PC-9 (cell line): Measurements from ENCODE around the gene BUD31. TPM values are rescaled to one million over a fixed set of nuclear protein-coding genes. Genes with fewer than 3 reads are reported as not detected.

Source experiments
- Bru-seq: library from RNA; stranded (reverse); fragments of 400-500 nt; gene quantifications from one replicate; lab custom pipeline; 2021; lab: Mats Ljungman, UMichigan
- BruChase-seq, 2 experiments: library from RNA; stranded (reverse); fragments of 400-500 nt; gene quantifications; one replicate each; lab custom pipeline; 2021; lab: Mats Ljungman, UMichigan
- BruUV-seq: library from RNA; stranded (reverse); fragments of 400-500 nt; replicated peaks from 2 replicates; lab custom pipeline; 2021; lab: Mats Ljungman, UMichigan
- CTCF ChIA-PET: fragments of 300-600 bp; sonication (Branson Sonifier 250); formaldehyde crosslinking; loops from one replicate; lab custom pipeline; 2022; ENCODE audit warnings: antibody characterized with exemption; lab: Charles Lee
- POLR2A ChIA-PET: fragments of 300-600 bp; sonication (Branson Sonifier 250); formaldehyde crosslinking; loops from one replicate; lab custom pipeline; 2022; ENCODE audit warnings: antibody characterized with exemption; ENCODE audit not compliant: unreplicated experiment; lab: Charles Lee
- DNase-seq, 2 experiments: peaks; one replicate each; pipeline versions ENCODE4 v3.0.0 to v3.0.0-alpha.2; 2015 to 2022; ENCODE audit warnings: mixed read lengths in 1 of 2
- H2AFZ ChIP-seq: fragments of 200-600 bp; sonication (generic); 2 replicates; pipeline ENCODE4 v1.8.1; 2017; ENCODE audit warnings: antibody characterized with exemption
- H3F3A ChIP-seq: fragments of 200-600 bp; sonication (generic); 2 replicates; pipeline ENCODE4 v1.8.1; 2017; ENCODE audit warnings: antibody characterized with exemption, mild to moderate bottlenecking, low read depth; ENCODE audit not compliant: insufficient read depth
- H3K27ac ChIP-seq: fragments of 200-600 bp; sonication (generic); 2 replicates; pipeline ENCODE4 v1.6.1; 2016; ENCODE audit warnings: mixed run types
- H3K27me3 ChIP-seq: fragments of 200-600 bp; sonication (generic); 2 replicates; pipeline ENCODE4 v1.6.1; 2016; ENCODE audit warnings: low read depth, mixed run types; ENCODE audit not compliant: insufficient read depth
- H3K36me3 ChIP-seq: fragments of 200-600 bp; sonication (generic); 2 replicates; pipeline ENCODE4 v1.6.1; 2016; ENCODE audit warnings: low read depth, mixed run types
- H3K4me1 ChIP-seq: fragments of 200-600 bp; sonication (generic); replicated peaks from 2 replicates; pipeline ENCODE4 v1.6.1; 2016; ENCODE audit warnings: mixed run types; ENCODE audit not compliant: insufficient read depth
- H3K4me2 ChIP-seq: fragments of 200-600 bp; sonication (generic); 2 replicates; pipeline ENCODE4 v1.6.1; 2017; ENCODE audit warnings: mixed run types
- H3K4me3 ChIP-seq: fragments of 200-600 bp; sonication (generic); 2 replicates; pipeline ENCODE4 v1.6.1; 2016; ENCODE audit warnings: mixed run types
- H3K79me2 ChIP-seq: fragments of 200-600 bp; sonication (generic); 2 replicates; pipeline ENCODE4 v1.6.1; 2017; ENCODE audit warnings: low read depth, mixed run types
- H3K9me2 ChIP-seq: fragments of 200-600 bp; sonication (generic); 2 replicates; pipeline ENCODE4 v1.8.1; 2017; ENCODE audit warnings: mild to moderate bottlenecking; ENCODE audit not compliant: insufficient read depth
- H3K9me3 ChIP-seq: fragments of 200-600 bp; sonication (generic); 2 replicates; pipeline ENCODE4 v1.8.1; 2016; ENCODE audit warnings: low read depth; ENCODE audit not compliant: insufficient read depth
- H4K20me1 ChIP-seq: fragments of 200-600 bp; sonication (generic); 2 replicates; pipeline ENCODE4 v1.8.1; 2017; ENCODE audit not compliant: insufficient read depth
- EZH2 ChIP-seq: fragments of 200-600 bp; sonication (generic); IDR thresholded peaks from 2 replicates; pipeline ENCODE4 v1.8.0; 2017; ENCODE audit warnings: antibody characterized with exemption, low read depth
- intact Hi-C: fragments of 100-400 bp; cut with micrococcal nuclease; formaldehyde crosslinking; loops from one replicate; pipeline ENCODE4 v1.10.0; 2022; ENCODE audit not compliant: unreplicated experiment
- long read RNA-seq: library from polyadenylated mRNA; stranded (forward); transcript quantifications from one replicate; pipeline ENCODE4 v2.0.0, GENCODE V29; 2022
- total RNA-seq: library from RNA; stranded (reverse); gene quantifications from 2 replicates; pipeline ENCODE4 v1.2.3, GENCODE V29; 2021
- TF ChIP-seq, protein P1 (sequence below): fragments of 200-600 bp; sonication (generic); conservative IDR thresholded peaks from 2 replicates; pipeline ENCODE4 v1.6.1; 2017; ENCODE audit warnings: mixed run types, antibody characterized with exemption, mild to moderate bottlenecking, moderate library complexity

BUD31 gene
- 167 and 178 TPM in 2 replicates for total RNA-seq
- Bru-seq, nascent RNA = percentile 95 among the genes with signal in this experiment
- BruChase-seq, experiment 1, labeled RNA remaining after a 2-hour chase = percentile 87 among the genes with signal in this experiment
- BruChase-seq, experiment 2, labeled RNA remaining after a 6-hour chase = percentile 95 among the genes with signal in this experiment
- long read RNA-seq, transcript BUD31-202 (6 exons, 1,139 nt) = major isoform, 265 of 374 reads
- long read RNA-seq, transcript BUD31-201 (6 exons, 1,035 nt) = minor isoform, 81 of 374 reads
- long read RNA-seq, partial matches to known transcripts = 7 of 374 reads
- long read RNA-seq, other reads (novel, unspliced or antisense) = 21 of 374 reads

DNA sequence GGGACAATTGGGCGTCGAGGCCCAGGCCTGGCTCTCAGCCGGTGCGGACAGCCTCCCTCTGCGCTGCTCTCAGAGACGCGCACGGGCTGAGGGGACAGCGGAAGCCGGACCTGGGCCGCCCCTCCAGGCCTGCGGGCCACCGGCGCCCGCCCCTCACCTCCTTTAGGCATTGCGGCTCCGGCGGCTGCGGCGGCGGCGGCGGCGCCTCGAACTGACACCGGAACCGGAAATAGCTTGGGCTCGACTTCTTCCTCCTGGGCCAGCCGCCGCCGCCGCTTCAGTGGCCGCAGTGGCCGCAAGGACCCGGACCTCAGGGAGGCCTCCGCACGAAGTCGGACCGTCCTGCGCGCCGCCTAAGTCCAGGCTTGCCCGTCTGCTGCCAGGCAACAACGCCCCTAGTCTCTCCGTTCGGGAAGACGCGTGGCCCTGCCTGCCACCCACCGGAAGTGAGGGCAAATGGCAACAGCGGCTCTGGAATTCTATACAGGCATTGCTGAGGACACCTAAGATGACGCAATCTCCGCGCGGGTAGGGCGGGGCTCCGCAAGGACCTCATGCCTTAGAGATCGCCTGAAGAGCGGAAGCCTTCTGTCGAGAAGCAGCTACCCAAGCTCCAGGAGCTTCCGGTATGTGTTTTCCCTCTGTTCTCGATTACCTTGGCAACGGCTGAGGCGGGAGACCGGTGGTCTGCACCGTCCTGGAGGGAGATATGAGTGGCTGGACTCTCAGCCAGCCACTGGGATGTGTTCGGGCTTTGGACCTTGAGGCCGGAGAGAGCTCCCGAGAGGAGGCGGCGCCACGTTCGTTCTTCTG is at the start of gene BUD31, which contains the start of gene PDAP1:
BUD31 (plus strand) TSS at position 591 of the 813 bp plus-strand sequence. CDS start 2,124 bp downstream, outside the sequence.
PDAP1 (minus strand) TSS at position 219 of the 813 bp plus-strand sequence; CDS start at position 170, 49 bp downstream.
- TF ChIP-seq, protein P1, sequence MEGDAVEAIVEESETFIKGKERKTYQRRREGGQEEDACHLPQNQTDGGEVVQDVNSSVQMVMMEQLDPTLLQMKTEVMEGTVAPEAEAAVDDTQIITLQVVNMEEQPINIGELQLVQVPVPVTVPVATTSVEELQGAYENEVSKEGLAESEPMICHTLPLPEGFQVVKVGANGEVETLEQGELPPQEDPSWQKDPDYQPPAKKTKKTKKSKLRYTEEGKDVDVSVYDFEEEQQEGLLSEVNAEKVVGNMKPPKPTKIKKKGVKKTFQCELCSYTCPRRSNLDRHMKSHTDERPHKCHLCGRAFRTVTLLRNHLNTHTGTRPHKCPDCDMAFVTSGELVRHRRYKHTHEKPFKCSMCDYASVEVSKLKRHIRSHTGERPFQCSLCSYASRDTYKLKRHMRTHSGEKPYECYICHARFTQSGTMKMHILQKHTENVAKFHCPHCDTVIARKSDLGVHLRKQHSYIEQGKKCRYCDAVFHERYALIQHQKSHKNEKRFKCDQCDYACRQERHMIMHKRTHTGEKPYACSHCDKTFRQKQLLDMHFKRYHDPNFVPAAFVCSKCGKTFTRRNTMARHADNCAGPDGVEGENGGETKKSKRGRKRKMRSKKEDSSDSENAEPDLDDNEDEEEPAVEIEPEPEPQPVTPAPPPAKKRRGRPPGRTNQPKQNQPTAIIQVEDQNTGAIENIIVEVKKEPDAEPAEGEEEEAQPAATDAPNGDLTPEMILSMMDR = no peak
- no peak for TF ChIP-seq EZH2
- Histone ChIP-seq H3F3A (peaks cover 28% of the 10 kb centered on the region), H3K4me1 (peaks cover 25% of the 10 kb centered on the region), H3K36me3 (peaks cover 32% of the 10 kb centered on the region), H3K27me3 (no peaks in the 10 kb centered on the region), H3K79me2 (peaks cover 84% of the 10 kb centered on the region), H3K27ac (peak within 1 kb of the TSS; percentile 97), H3K9me3 (no peaks in the 10 kb centered on the region), H3K4me2 (peak within 1 kb of the TSS; percentile 98), H3K9me2 (no peaks in the 10 kb centered on the region), H4K20me1 (peaks cover 51% of the 10 kb centered on the region), H3K4me3 (peak within 1 kb of the TSS; percentile 99), H2AFZ (peak within 1 kb of the TSS; percentile 89)
- no TSS peak for BruUV-seq
- POLR2A ChIA-PET = interaction anchor here (0.5 to 0.9 kb wide), 12 partner anchors 14 to 1009 kb away, joined by 3 to 24 read pairs (median 6); partner anchors contain the start of gene ZSCAN25
- DNase-seq = peak; percentile 85 to 95
- CTCF ChIA-PET = interaction anchor here (0.6 kb wide), 1 partner anchor 1061 kb away, joined by 4 read pairs; no protein-coding TSS in a partner anchor
- intact Hi-C loops = loop anchor here (1.0 to 2.0 kb wide), 4 partner anchors 30 to 64 kb away; partner anchors contain the start of genes ARPC1B, CPSF4, PTCD1 and ZNF789

DNA sequence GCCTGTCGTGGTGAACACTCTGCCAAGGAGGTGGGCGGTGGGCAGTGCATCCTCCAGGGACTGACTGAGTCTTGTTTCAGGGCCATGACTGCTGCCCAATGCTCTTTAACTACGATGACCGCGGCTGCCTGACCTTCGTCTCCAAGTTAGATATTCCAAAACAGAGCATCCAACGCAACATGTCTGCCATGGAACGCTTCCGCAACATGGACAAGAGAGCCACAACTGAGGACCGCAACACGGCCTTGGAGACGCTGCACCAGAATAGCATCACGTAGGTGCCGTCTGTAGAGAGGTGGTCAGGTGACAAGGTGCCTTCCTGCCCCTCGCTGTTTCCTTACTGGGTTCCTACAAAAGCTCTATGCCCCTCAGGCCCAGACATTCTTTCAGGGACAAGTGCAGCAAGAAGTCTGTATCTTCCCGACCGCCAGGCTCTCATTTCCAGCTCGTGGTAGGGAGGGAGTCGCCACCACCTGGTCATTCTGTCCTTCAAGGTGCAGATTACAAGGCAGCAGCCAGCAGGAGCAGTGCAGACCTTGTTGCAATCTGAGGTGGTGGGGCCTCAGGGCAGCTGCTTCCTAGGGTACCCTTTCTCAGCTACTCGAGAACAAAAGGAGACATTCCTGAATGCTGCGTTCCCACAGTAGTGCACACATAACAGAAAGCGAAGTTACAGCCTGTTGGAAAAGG is 49.2 kb upstream of the BUD31 start:
- Histone ChIP-seq H3K27me3 (no peaks in the 10 kb centered on the region), H3K27ac (no peak overlapping the region), H3K36me3 (0 out of 2 replicates have a peak, but pooled peaks cover 5% of the 10 kb centered on the region), H3K9me2 (no peaks in the 10 kb centered on the region), H3K9me3 (no peaks in the 10 kb centered on the region), H3K4me1 (no peaks in the 10 kb centered on the region), H3K4me2 (no peak overlapping the region), H4K20me1 (peaks cover 8% of the 10 kb centered on the region), H3K4me3 (no peak overlapping the region), H3K79me2 (no peaks in the 10 kb centered on the region), H2AFZ (no peak overlapping the region), H3F3A (peaks cover 15% of the 10 kb centered on the region; the same call in 1 of the 2 replicates)
- ChIA-PET POLR2A (no interaction called here), CTCF (no interaction called here)
- TF ChIP-seq, protein P1 = no peak
- intact Hi-C loops = no loop called here
- DNase-seq = no peak
- BruUV-seq = no TSS peak

DNA sequence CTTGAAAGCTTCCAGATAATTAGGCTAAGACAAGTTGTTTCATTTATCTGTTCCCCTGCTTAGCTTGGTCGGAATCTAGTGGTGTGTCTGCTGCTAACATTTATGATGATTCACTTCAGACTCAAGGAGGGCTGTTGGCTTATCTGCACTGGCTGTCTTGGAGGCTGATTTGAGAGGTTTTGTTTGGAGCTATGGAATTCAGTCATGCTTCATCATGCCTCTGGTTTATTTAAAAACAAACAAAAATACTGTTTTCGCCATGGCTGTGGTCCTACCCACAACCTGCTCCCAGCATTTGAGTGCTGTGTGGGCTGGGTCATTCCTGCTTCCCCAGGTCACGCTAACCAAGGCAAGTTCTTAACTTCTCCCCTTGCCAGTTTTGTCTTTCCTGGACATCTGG is 46.0 kb upstream of the BUD31 start:
- Histone ChIP-seq H3K4me2 (no peak overlapping the region), H2AFZ (no peak overlapping the region)
- POLR2A ChIA-PET = interaction anchor here (0.6 kb wide), 1 partner anchor 199 kb away, joined by 4 read pairs; no protein-coding TSS in a partner anchor

More for the DNA sequence above, 46.0 kb upstream of the BUD31 start:
- CTCF ChIA-PET = no interaction called here
- intact Hi-C loops = no loop called here
- Histone ChIP-seq H3K4me1 (no peaks in the 10 kb centered on the region), H3K27me3 (no peaks in the 10 kb centered on the region), H3K79me2 (no peaks in the 10 kb centered on the region), H3F3A (peaks cover 18% of the 10 kb centered on the region; the same call in 1 of the 2 replicates), H3K9me3 (no peaks in the 10 kb centered on the region), H3K36me3 (peaks cover 9% of the 10 kb centered on the region), H3K4me3 (no peak overlapping the region), H3K27ac (no peak overlapping the region), H4K20me1 (peaks cover 9% of the 10 kb centered on the region), H3K9me2 (no peaks in the 10 kb centered on the region)
- BruUV-seq = no TSS peak
- DNase-seq = no peak
- no peak for TF ChIP-seq EZH2
